SK-MEL-5 (cell line): ENCODE measurements around the gene LOXL1. TPM values are rescaled to one million over a fixed set of nuclear protein-coding genes. Genes with fewer than 3 reads are reported as not detected.

ENCODE experiments used
- DNase-seq: peaks from one replicate; pipeline ENCODE4 v3.0.0-alpha.2; 2016; ENCODE audit warnings: low read depth, low spot score
- in situ Hi-C: cut with HindIII; loops from 2 replicates; pipeline ENCODE4 v1.10.0; 2016; ENCODE audit warnings: low sequenced_read_pairs, high pct_unique_total_duplicates, low pct_unique_long_range_greater_than_20kb
- total RNA-seq: library from RNA; depleted of rRNA; stranded (reverse); fragments of >200 nt; shearing (Covaris generic); gene quantifications from 2 replicates; pipeline ENCODE4 v1.2.3, GENCODE V29; 2014; rRNA removed

Gene LOXL1
- total RNA-seq, 1 experiment from 2014 or later, result 0.32 TPM

GRCh38 chr15:73993211-73993994 is 67.1 kb downstream of the LOXL1 start:
- DNase-seq, result no peak
- in situ Hi-C loops, result no loop called here

- DNase-seq, result peak; percentile 95
- in situ Hi-C loops, result no loop called here
Measured at GRCh38 chr15:73994413-73994883, 68.2 kb downstream of the LOXL1 start, which contains the start of gene PML. PML (plus strand) TSS chr15:73994716; CDS start chr15:73994813, 97 bp downstream.

GRCh38 chr15:73994912-73995622 is 68.8 kb downstream of the LOXL1 start:
- in situ Hi-C loops, result no loop called here
- no peak for DNase-seq

- no peak for DNase-seq
- in situ Hi-C loops, result no loop called here
Measured at GRCh38 chr15:73996267-73996666, 70.0 kb downstream of the LOXL1 start.

GRCh38 chr15:73996939-73997338 is 70.7 kb downstream of the LOXL1 start:
- DNase-seq, result peak; percentile 57
- in situ Hi-C loops, result no loop called here

- in situ Hi-C loops, result no loop called here
- no peak for DNase-seq
Measured at GRCh38 chr15:73997986-73998385, 71.7 kb downstream of the LOXL1 start.

Other genes with a start within 250 kb of the LOXL1 start
- 27.2 and 35.2 TPM in 2 replicates for gene CD276, start 242.1 kb upstream of the LOXL1 start, total RNA-seq
- gene INSYN1, start 173.1 kb upstream of the LOXL1 start, total RNA-seq, result 2.4 and 2.5 TPM in 2 replicates
- gene TBC1D21, start 52.9 kb upstream of the LOXL1 start, total RNA-seq, result not detected in 2 replicates
- 7.8 and 8.0 TPM in 2 replicates for gene STOML1, start 65.8 kb downstream of the LOXL1 start, total RNA-seq
- gene PML, start 68.3 kb downstream of the LOXL1 start, total RNA-seq, result 8.7 and 9.3 TPM in 2 replicates
- gene GOLGA6A, start 156.1 kb downstream of the LOXL1 start, total RNA-seq, result not detected in 2 replicates
- not detected in 2 replicates for gene ISLR2, start 204.1 kb downstream of the LOXL1 start, total RNA-seq
- not detected in 2 replicates for gene ISLR, start 247.2 kb downstream of the LOXL1 start, total RNA-seq